Epithelial cell of esophagus (primary cell): ENCODE data around the gene PRRC2B.
A peak's percentile ranks its signal among the peaks of the same experiment; 100 is the strongest.

Source experiments
- DNase-seq: peaks from one replicate; pipeline ENCODE4 v3.0.0; 2010; ENCODE audit warnings: low read depth
- H3K4me3 ChIP-seq: 2 replicates; pipeline ENCODE4 v1.5.1; 2011; ENCODE audit warnings: mild to moderate bottlenecking, low read length, control low read depth
- TF ChIP-seq, protein P1 (sequence below): IDR thresholded peaks from 2 replicates; pipeline ENCODE4 v1.5.1; 2011; ENCODE audit warnings: low read depth, mild to moderate bottlenecking, low read length, control low read depth, inconsistent platforms; ENCODE audit not compliant: insufficient read depth; ENCODE audit errors: missing control alignments

Gene PRRC2B

DNA sequence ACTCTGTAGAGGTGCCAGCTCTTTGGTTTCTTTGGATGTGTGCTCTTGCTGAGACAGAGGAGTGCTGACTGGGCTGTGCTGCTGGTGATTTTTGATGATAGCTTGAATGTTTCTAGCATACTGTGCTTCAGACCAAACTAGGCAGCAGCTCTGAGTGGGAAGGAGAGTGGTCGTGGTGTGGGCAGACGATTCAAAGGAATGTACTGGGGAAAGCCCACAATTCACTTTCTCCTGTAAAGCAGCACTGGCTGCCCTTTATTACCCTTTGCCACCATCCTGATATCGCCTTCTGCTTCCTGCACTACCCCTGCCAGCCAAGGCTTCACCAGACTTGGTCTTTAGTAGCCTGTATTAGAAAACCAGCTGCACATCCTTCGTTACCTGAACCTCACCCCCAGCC lies 45.3 kb downstream of the PRRC2B start:
- no peak overlapping the region for H3K4me3 ChIP-seq
- TF ChIP-seq, protein P1, sequence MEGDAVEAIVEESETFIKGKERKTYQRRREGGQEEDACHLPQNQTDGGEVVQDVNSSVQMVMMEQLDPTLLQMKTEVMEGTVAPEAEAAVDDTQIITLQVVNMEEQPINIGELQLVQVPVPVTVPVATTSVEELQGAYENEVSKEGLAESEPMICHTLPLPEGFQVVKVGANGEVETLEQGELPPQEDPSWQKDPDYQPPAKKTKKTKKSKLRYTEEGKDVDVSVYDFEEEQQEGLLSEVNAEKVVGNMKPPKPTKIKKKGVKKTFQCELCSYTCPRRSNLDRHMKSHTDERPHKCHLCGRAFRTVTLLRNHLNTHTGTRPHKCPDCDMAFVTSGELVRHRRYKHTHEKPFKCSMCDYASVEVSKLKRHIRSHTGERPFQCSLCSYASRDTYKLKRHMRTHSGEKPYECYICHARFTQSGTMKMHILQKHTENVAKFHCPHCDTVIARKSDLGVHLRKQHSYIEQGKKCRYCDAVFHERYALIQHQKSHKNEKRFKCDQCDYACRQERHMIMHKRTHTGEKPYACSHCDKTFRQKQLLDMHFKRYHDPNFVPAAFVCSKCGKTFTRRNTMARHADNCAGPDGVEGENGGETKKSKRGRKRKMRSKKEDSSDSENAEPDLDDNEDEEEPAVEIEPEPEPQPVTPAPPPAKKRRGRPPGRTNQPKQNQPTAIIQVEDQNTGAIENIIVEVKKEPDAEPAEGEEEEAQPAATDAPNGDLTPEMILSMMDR = no peak
- DNase-seq = no peak

DNA sequence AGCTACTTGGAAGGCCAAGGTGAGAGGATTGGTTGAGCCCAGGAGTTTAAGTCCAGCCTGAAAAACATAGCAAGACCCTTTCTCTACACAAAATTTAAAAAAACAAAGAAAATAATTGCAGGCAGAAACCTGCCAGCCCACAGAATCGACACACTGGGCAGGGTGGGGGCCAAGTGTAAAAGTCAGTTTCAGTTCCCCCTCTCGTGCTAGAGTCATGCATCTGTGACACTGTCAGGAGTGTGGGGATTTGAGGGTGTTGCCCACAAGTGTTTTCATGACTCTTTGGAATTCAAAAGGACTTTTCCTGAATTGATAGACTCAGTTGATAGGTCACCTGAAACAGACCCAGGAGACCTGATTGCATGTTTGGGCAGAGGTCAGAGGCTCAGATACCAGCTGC lies 47.6 kb downstream of the PRRC2B start:
- TF ChIP-seq, protein P1 = no peak
- H3K4me3 ChIP-seq = no peak overlapping the region
- no peak for DNase-seq

GRCh38 chr9:131442351-131442750 lies 48.5 kb downstream of the PRRC2B start:
- TF ChIP-seq, protein P1 = no peak
- no peak overlapping the region for H3K4me3 ChIP-seq

GRCh38 chr9:131443648-131444047 lies 49.8 kb downstream of the PRRC2B start:
- DNase-seq = no peak
- H3K4me3 ChIP-seq = no peak overlapping the region
- TF ChIP-seq, protein P1 = no peak

More at GRCh38 chr9:131442351-131442750, 48.5 kb downstream of the PRRC2B start:
- no peak for DNase-seq

GRCh38 chr9:131446276-131446675 lies 52.4 kb downstream of the PRRC2B start:
- TF ChIP-seq, protein P1 = no peak
- DNase-seq = no peak
- H3K4me3 ChIP-seq = no peak overlapping the region

GRCh38 chr9:131447148-131447547 lies 53.3 kb downstream of the PRRC2B start:
- peak; percentile 46 for DNase-seq
- TF ChIP-seq, protein P1 = no peak
- H3K4me3 ChIP-seq = no peak overlapping the region

DNA sequence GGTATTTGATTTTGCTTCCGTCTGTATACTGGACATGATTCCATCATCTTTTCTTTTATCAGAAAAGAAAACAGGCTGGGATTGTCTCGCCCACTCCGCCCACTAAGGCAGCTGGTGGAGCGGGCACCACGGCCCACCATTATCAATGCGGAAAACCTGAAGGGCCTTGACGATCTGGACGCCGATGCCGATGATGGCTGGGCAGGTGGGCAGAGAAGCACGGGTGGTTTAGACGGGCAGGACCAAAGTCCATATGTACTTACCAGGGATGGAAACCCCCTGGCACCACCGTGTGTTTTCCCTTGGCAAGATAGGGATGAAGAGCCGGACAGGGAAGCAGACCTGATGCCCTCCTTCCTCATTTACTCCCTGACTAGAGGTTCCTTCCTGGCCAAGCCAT lies 53.7 kb downstream of the PRRC2B start:
- no peak for DNase-seq
- H3K4me3 ChIP-seq = no peak overlapping the region
- TF ChIP-seq, protein P1 = no peak
